ENCODE results near the gene ZMYND8. TPM values are rescaled to one million over a fixed set of nuclear protein-coding genes. Genes with fewer than 3 reads are reported as not detected.
"Not testable (repeated sequence)": the region's sequence is repeated elsewhere in the genome, so short reads cannot be mapped to it uniquely, and the experiment has no call there.

The ZMYND8 gene
- total and polyA plus RNA-seq, 2 donors, result 14.8 to 28.5 TPM

- peaks cover 64 to 82% of the 10 kb centered on the region in 2 donors for H3K36me3 ChIP-seq (ENCODE audit: control insufficient read depth in 2 of 2, insufficient read depth in 2 of 2, low read length in 1 of 2)
- no peak overlapping the region for H3K27ac ChIP-seq (ENCODE audit: low read depth in 1 of 2, low read length in 1 of 2)
- no peak overlapping the region for H3K4me3 ChIP-seq (ENCODE audit: low read length in 2 of 2)
- no peaks in the 10 kb centered on the region for H3K27me3 ChIP-seq (ENCODE audit: control insufficient read depth in 2 of 2, insufficient read depth in 1 of 2, low read length in 1 of 2)
- WGBS, result 99% methylated on average over 7 of the region's 7 CpGs
- no peaks in the 10 kb centered on the region for H3K4me1 ChIP-seq (ENCODE audit: control insufficient read depth in 2 of 2, insufficient read depth in 2 of 2, low read length in 2 of 2)
- DNase-seq (ENCODE audit: low read depth in 6 of 9, low spot score in 9 of 9), result no peak
- no peaks in the 10 kb centered on the region for H3K9me3 ChIP-seq (ENCODE audit: control insufficient read depth in 2 of 2, insufficient read depth in 1 of 2, low read length in 1 of 2)
Observed at GRCh38 chr20:47280228-47280627, 76.3 kb downstream of the ZMYND8 start.

GRCh38 chr20:47278907-47279348, 77.6 kb downstream of the ZMYND8 start:
- no peak overlapping the region for H3K4me3 ChIP-seq (ENCODE audit: low read length in 2 of 2)
- no peak overlapping the region for H3K27ac ChIP-seq (ENCODE audit: low read depth in 1 of 2, low read length in 1 of 2)
- H3K27me3 ChIP-seq (ENCODE audit: control insufficient read depth in 2 of 2, insufficient read depth in 1 of 2, low read length in 1 of 2), result no peaks in the 10 kb centered on the region
- 98% methylated on average over 8 of the region's 8 CpGs for whole genome bisulfite sequencing
- no peaks in the 10 kb centered on the region for H3K9me3 ChIP-seq (ENCODE audit: control insufficient read depth in 2 of 2, insufficient read depth in 1 of 2, low read length in 1 of 2)
- no peaks in the 10 kb centered on the region for H3K4me1 ChIP-seq (ENCODE audit: control insufficient read depth in 2 of 2, insufficient read depth in 2 of 2, low read length in 2 of 2)
- DNase-seq (ENCODE audit: low read depth in 6 of 9, low spot score in 9 of 9), result no peak
- peaks cover 63 to 77% of the 10 kb centered on the region in 2 donors for H3K36me3 ChIP-seq (ENCODE audit: control insufficient read depth in 2 of 2, insufficient read depth in 2 of 2, low read length in 1 of 2)

GRCh38 chr20:47277535-47277872, 79.0 kb downstream of the ZMYND8 start:
- not testable (repeated sequence) for H3K4me1 ChIP-seq (ENCODE audit: control insufficient read depth in 2 of 2, insufficient read depth in 2 of 2, low read length in 2 of 2)

GRCh38 chr20:47276851-47277534, 79.5 kb downstream of the ZMYND8 start:
- Histone ChIP-seq H3K9me3 (ENCODE audit: control insufficient read depth in 2 of 2, insufficient read depth in 1 of 2, low read length in 1 of 2) (no peaks in the 10 kb centered on the region), H3K36me3 (ENCODE audit: control insufficient read depth in 2 of 2, insufficient read depth in 2 of 2, low read length in 1 of 2) (peaks cover 49 to 63% of the 10 kb centered on the region in 2 donors), H3K27ac (ENCODE audit: low read depth in 1 of 2, low read length in 1 of 2) (no peak overlapping the region), H3K27me3 (ENCODE audit: control insufficient read depth in 2 of 2, insufficient read depth in 1 of 2, low read length in 1 of 2) (no peaks in the 10 kb centered on the region), H3K4me3 (ENCODE audit: low read length in 2 of 2) (no peak overlapping the region), H3K4me1 (ENCODE audit: control insufficient read depth in 2 of 2, insufficient read depth in 2 of 2, low read length in 2 of 2) (no peaks in the 10 kb centered on the region)
- WGBS, result 94% methylated on average over 8 of the region's 8 CpGs
- DNase-seq (ENCODE audit: low read depth in 6 of 9, low spot score in 9 of 9), result no peak

More at GRCh38 chr20:47277535-47277872, 79.0 kb downstream of the ZMYND8 start:
- not testable (repeated sequence) for H3K9me3 ChIP-seq (ENCODE audit: control insufficient read depth in 2 of 2, insufficient read depth in 1 of 2, low read length in 1 of 2); H3K27ac ChIP-seq (ENCODE audit: low read depth in 1 of 2, low read length in 1 of 2); DNase-seq (ENCODE audit: low read depth in 6 of 9, low spot score in 9 of 9); H3K27me3 ChIP-seq (ENCODE audit: control insufficient read depth in 2 of 2, insufficient read depth in 1 of 2, low read length in 1 of 2); H3K4me3 ChIP-seq (ENCODE audit: low read length in 2 of 2)
- H3K36me3 ChIP-seq (ENCODE audit: control insufficient read depth in 2 of 2, insufficient read depth in 2 of 2, low read length in 1 of 2), result peaks cover 51 to 64% of the 10 kb centered on the region in 2 donors
- WGBS, result 99% methylated on average over 5 of the region's 5 CpGs

GRCh38 chr20:47276251-47276650, 80.2 kb downstream of the ZMYND8 start:
- no peak for DNase-seq (ENCODE audit: low read depth in 6 of 9, low spot score in 9 of 9)
- WGBS, result 98% methylated on average over 20 of the region's 20 CpGs
- no peak overlapping the region for H3K27ac ChIP-seq (ENCODE audit: low read depth in 1 of 2, low read length in 1 of 2)
- H3K36me3 ChIP-seq (ENCODE audit: control insufficient read depth in 2 of 2, insufficient read depth in 2 of 2, low read length in 1 of 2), result peaks cover 47 to 59% of the 10 kb centered on the region in 2 donors
- no peaks in the 10 kb centered on the region for H3K27me3 ChIP-seq (ENCODE audit: control insufficient read depth in 2 of 2, insufficient read depth in 1 of 2, low read length in 1 of 2)
- H3K4me1 ChIP-seq (ENCODE audit: control insufficient read depth in 2 of 2, insufficient read depth in 2 of 2, low read length in 2 of 2), result no peaks in the 10 kb centered on the region
- no peaks in the 10 kb centered on the region for H3K9me3 ChIP-seq (ENCODE audit: control insufficient read depth in 2 of 2, insufficient read depth in 1 of 2, low read length in 1 of 2)
- no peak overlapping the region for H3K4me3 ChIP-seq (ENCODE audit: low read length in 2 of 2)

GRCh38 chr20:47275548-47275947, 81.0 kb downstream of the ZMYND8 start:
- Histone ChIP-seq H3K27me3 (ENCODE audit: control insufficient read depth in 2 of 2, insufficient read depth in 1 of 2, low read length in 1 of 2) (no peaks in the 10 kb centered on the region), H3K4me1 (ENCODE audit: control insufficient read depth in 2 of 2, insufficient read depth in 2 of 2, low read length in 2 of 2) (no peaks in the 10 kb centered on the region), H3K27ac (ENCODE audit: low read depth in 1 of 2, low read length in 1 of 2) (no peak overlapping the region), H3K4me3 (ENCODE audit: low read length in 2 of 2) (no peak overlapping the region), H3K9me3 (ENCODE audit: control insufficient read depth in 2 of 2, insufficient read depth in 1 of 2, low read length in 1 of 2) (no peaks in the 10 kb centered on the region), H3K36me3 (ENCODE audit: control insufficient read depth in 2 of 2, insufficient read depth in 2 of 2, low read length in 1 of 2) (peaks cover 46 to 55% of the 10 kb centered on the region in 2 donors)
- 96% methylated on average over 6 of the region's 6 CpGs for WGBS
- no peak for DNase-seq (ENCODE audit: low read depth in 6 of 9, low spot score in 9 of 9)

- WGBS, result 92% methylated on average over 4 of the region's 4 CpGs
- Histone ChIP-seq H3K27ac (ENCODE audit: low read depth in 1 of 2, low read length in 1 of 2) (peak overlapping the region in 1 of 2 donors; percentile 60), H3K36me3 (ENCODE audit: control insufficient read depth in 2 of 2, insufficient read depth in 2 of 2, low read length in 1 of 2) (peaks cover 41 to 55% of the 10 kb centered on the region in 2 donors), H3K4me3 (ENCODE audit: low read length in 2 of 2) (no peak overlapping the region), H3K27me3 (ENCODE audit: control insufficient read depth in 2 of 2, insufficient read depth in 1 of 2, low read length in 1 of 2) (no peaks in the 10 kb centered on the region), H3K4me1 (ENCODE audit: control insufficient read depth in 2 of 2, insufficient read depth in 2 of 2, low read length in 2 of 2) (no peaks in the 10 kb centered on the region), H3K9me3 (ENCODE audit: control insufficient read depth in 2 of 2, insufficient read depth in 1 of 2, low read length in 1 of 2) (no peaks in the 10 kb centered on the region)
- peak in 1 of 9 donors; percentile 13 for DNase-seq (ENCODE audit: low read depth in 6 of 9, low spot score in 9 of 9)
Observed at GRCh38 chr20:47274401-47275108, 81.9 kb downstream of the ZMYND8 start.

GRCh38 chr20:47273591-47274235, 82.8 kb downstream of the ZMYND8 start:
- WGBS, result 98% methylated on average over 2 of the region's 2 CpGs
- Histone ChIP-seq H3K9me3 (ENCODE audit: control insufficient read depth in 2 of 2, insufficient read depth in 1 of 2, low read length in 1 of 2) (no peaks in the 10 kb centered on the region), H3K4me3 (ENCODE audit: low read length in 2 of 2) (no peak overlapping the region), H3K36me3 (ENCODE audit: control insufficient read depth in 2 of 2, insufficient read depth in 2 of 2, low read length in 1 of 2) (peaks cover 37 to 50% of the 10 kb centered on the region in 2 donors), H3K4me1 (ENCODE audit: control insufficient read depth in 2 of 2, insufficient read depth in 2 of 2, low read length in 2 of 2) (no peaks in the 10 kb centered on the region), H3K27me3 (ENCODE audit: control insufficient read depth in 2 of 2, insufficient read depth in 1 of 2, low read length in 1 of 2) (no peaks in the 10 kb centered on the region), H3K27ac (ENCODE audit: low read depth in 1 of 2, low read length in 1 of 2) (no peak overlapping the region)
- DNase-seq (ENCODE audit: low read depth in 6 of 9, low spot score in 9 of 9), result no peak
